Peyer's patch (tissue), 4 donors: ENCODE results near the gene C11orf91. TPM values are rescaled to one million over a fixed set of nuclear protein-coding genes. Genes with fewer than 3 reads are reported as not detected.
"Not testable (repeated sequence)": the region's sequence is repeated elsewhere in the genome, so short reads cannot be mapped to it uniquely, and the experiment has no call there.

Experiments
- DNase-seq, 3 donors: peaks; one replicate each; pipeline ENCODE4 v3.0.0-alpha.2; 2017 to 2019
- H3K27ac ChIP-seq, 4 donors: fragments of 200-600 bp; sonication (generic); one replicate each; pipeline ENCODE4 v1.5.1; 2016 to 2019
- H3K27me3 ChIP-seq, 2 donors: fragments of 200-600 bp; sonication (generic); one replicate each; pipeline ENCODE4 v1.5.1; 2019
- H3K36me3 ChIP-seq, 3 donors: fragments of 200-600 bp; sonication (generic); one replicate each; pipeline ENCODE4 v1.5.1; 2016 to 2019
- H3K4me1 ChIP-seq, 4 donors: fragments of 200-600 bp; sonication (generic); one replicate each; pipeline ENCODE4 v1.5.1; 2016 to 2019
- H3K4me3 ChIP-seq, 4 donors: fragments of 200-600 bp; sonication (generic); 1 replicate in 3 of 4; 2 replicates in 1 of 4; pipeline ENCODE4 v1.5.1; 2016 to 2019; ENCODE audit warnings: mild to moderate bottlenecking in 1 of 4
- H3K9me3 ChIP-seq, 4 donors: fragments of 200-600 bp; sonication (generic); one replicate each; pipeline ENCODE4 v1.5.1; 2016 to 2019; ENCODE audit warnings: mild to moderate bottlenecking in 1 of 4
- CTCF ChIP-seq, 6 experiments: fragments of 450-650 bp in 4 of 6; fragments of 200-600 bp in 2 of 6; sonication (generic) in 1 of 6; IDR thresholded peaks; one replicate each; pipeline ENCODE4 v1.5.1; 2017 to 2019; ENCODE audit warnings: antibody characterized with exemption in 6 of 6, mild to moderate bottlenecking in 3 of 6, moderate library complexity in 1 of 6
- POLR2A ChIP-seq, 2 donors: fragments of 450-650 bp; IDR thresholded peaks; one replicate each; pipeline ENCODE4 v1.5.1; 2017; ENCODE audit warnings: antibody characterized with exemption in 2 of 2, mild to moderate bottlenecking in 2 of 2, moderate library complexity in 2 of 2
- total RNA-seq, 4 donors: library from RNA; depleted of rRNA; stranded (reverse); fragments of >200 nt; gene quantifications; one replicate each; pipeline ENCODE4 v1.1.0, GENCODE V29; 2016

Gene C11orf91
- total RNA-seq, 4 donors from 2014 or later, result not detected

- Histone ChIP-seq H3K27ac (peak overlapping the region in 1 of 4 donors; percentile 28), H3K36me3 (no peaks in the 10 kb centered on the region), H3K9me3 (no peaks in the 10 kb centered on the region), H3K4me3 (no peak overlapping the region), H3K27me3 (no peaks in the 10 kb centered on the region), H3K4me1 (peaks cover 0 to 32% (median 3%) of the 10 kb centered on the region in 4 donors)
- TF ChIP-seq CTCF (IDR thresholded peaks at IDR 0.05) (no peak), POLR2A (IDR thresholded peaks at IDR 0.05) (no peak)
- no peak for DNase-seq
These were observed 31.3 kb upstream of the C11orf91 start for GRCh38 chr11:33731723-33732531.

- no peak overlapping the region for H3K4me3 ChIP-seq
- no peak for DNase-seq
- peaks cover 0 to 32% (median 3%) of the 10 kb centered on the region in 4 donors for H3K4me1 ChIP-seq
- no peaks in the 10 kb centered on the region for H3K27me3 ChIP-seq
- H3K9me3 ChIP-seq, result no peaks in the 10 kb centered on the region
- TF ChIP-seq POLR2A (IDR thresholded peaks at IDR 0.05) (no peak), CTCF (IDR thresholded peaks at IDR 0.05) (no peak)
- H3K36me3 ChIP-seq, result no peaks in the 10 kb centered on the region
- no peak overlapping the region for H3K27ac ChIP-seq
These were observed 30.1 kb upstream of the C11orf91 start for GRCh38 chr11:33730716-33731115.

- not testable (repeated sequence) for DNase-seq, H3K36me3 ChIP-seq, H3K4me3 ChIP-seq, H3K27ac ChIP-seq, H3K9me3 ChIP-seq, H3K27me3 ChIP-seq
- peaks cover 0 to 41% (median 1%) of the 10 kb centered on the region in 4 donors for H3K4me1 ChIP-seq
These were observed 28.5 kb upstream of the C11orf91 start for GRCh38 chr11:33729072-33729664.

- not testable (repeated sequence) for H3K27me3 ChIP-seq, H3K27ac ChIP-seq, H3K4me3 ChIP-seq, H3K9me3 ChIP-seq, DNase-seq, H3K36me3 ChIP-seq
- H3K4me1 ChIP-seq, result peaks cover 0 to 41% (median 4%) of the 10 kb centered on the region in 4 donors
These were observed 26.9 kb upstream of the C11orf91 start for GRCh38 chr11:33727539-33727938.

- Histone ChIP-seq H3K27me3 (no peaks in the 10 kb centered on the region), H3K9me3 (no peaks in the 10 kb centered on the region), H3K4me1 (peaks cover 0 to 40% (median 4%) of the 10 kb centered on the region in 4 donors), H3K36me3 (peaks cover 0 to 19% (median 0%) of the 10 kb centered on the region in 3 donors), H3K4me3 (no peak overlapping the region), H3K27ac (no peak overlapping the region)
- DNase-seq, result no peak
- TF ChIP-seq CTCF (IDR thresholded peaks at IDR 0.05), result no peak
- TF ChIP-seq POLR2A (IDR thresholded peaks at IDR 0.05), result no peak
These were observed 24.9 kb upstream of the C11orf91 start for GRCh38 chr11:33725496-33725895.

GRCh38 chr11:33724644-33725035 is 24.0 kb upstream of the C11orf91 start:
- H3K4me1 ChIP-seq, result peaks cover 0 to 36% (median 4%) of the 10 kb centered on the region in 4 donors
- no peaks in the 10 kb centered on the region for H3K27me3 ChIP-seq
- H3K36me3 ChIP-seq, result peaks cover 0 to 28% (median 0%) of the 10 kb centered on the region in 3 donors
- no peak overlapping the region for H3K4me3 ChIP-seq
- DNase-seq, result peak in 1 of 3 donors; percentile 52
- peak overlapping the region; percentile 31 to 65 (median 48) for H3K27ac ChIP-seq
- no peak for TF ChIP-seq POLR2A (IDR thresholded peaks at IDR 0.05)
- no peak for TF ChIP-seq CTCF (IDR thresholded peaks at IDR 0.05)
- no peaks in the 10 kb centered on the region for H3K9me3 ChIP-seq
